RWPE1 (cell line): ENCODE data around the gene HNF4A.

Experiments
- CTCF ChIA-PET: fragments of 350-600 bp; sonication (Branson Sonifier 250); formaldehyde crosslinking; extraction: SDS; loops from one replicate; lab custom pipeline; 2021; lab: Yijun Ruan, JAX
- POLR2A ChIA-PET: fragments of 400-600 bp; formaldehyde crosslinking; extraction: SDS; loops from one replicate; lab custom pipeline; 2020; ENCODE audit warnings: antibody characterized with exemption; ENCODE audit not compliant: low non-redundant PET; lab: Yijun Ruan, JAX
- DNase-seq: peaks from one replicate; pipeline ENCODE4 v3.0.0; 2012; ENCODE audit warnings: low spot score
- H3K27ac ChIP-seq: fragments of 450-650 bp; 2 replicates; pipeline ENCODE4 v1.5.1; 2017
- TF ChIP-seq, protein P1 (sequence below): fragments of 450-650 bp; conservative IDR thresholded peaks from 2 replicates; pipeline ENCODE4 v1.5.1; 2017; ENCODE audit warnings: low read depth, mild to moderate bottlenecking

Gene HNF4A

DNA sequence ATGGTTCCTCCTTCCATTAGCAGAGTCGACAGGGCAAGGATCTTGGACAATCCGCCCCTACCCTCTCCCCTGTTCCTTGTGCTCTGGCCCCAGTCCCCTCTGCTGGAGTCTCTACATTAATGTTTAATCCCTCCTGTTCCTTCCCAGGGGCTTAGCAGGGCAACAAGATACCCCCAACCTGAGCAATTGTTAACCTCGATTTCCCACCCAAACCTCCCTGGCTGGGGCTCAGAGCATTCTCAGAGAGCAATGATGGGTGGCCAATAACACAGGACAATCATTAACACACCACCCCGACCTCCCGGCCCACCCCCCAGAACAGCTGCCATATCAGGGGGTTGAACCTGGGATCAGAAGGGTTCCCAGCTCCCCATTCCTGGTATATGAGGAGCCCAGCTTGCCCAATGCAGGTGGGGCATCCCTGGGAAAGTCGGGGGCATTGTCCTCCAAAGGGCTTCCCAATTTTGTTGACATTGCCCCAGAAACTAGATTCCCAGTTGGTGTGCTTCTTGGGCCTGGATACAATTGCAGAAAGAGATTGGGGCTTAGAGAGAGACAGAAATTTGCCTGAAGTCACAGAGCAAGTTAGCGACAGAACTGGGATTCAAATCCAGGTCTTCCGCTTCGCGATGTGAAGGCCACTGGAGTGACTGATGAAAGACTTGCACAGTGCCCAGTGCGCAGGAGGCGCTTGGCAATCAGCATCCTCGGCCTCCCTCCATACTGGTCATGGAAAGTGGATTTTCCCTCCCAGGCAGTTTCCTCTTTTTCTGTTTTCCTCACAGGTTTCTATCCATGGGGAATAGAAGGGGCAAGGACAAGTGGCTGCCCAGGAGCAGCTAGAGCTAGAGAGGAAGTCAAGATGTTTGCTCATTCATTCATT, 60.6 kb downstream of the HNF4A start:
- TF ChIP-seq, protein P1, sequence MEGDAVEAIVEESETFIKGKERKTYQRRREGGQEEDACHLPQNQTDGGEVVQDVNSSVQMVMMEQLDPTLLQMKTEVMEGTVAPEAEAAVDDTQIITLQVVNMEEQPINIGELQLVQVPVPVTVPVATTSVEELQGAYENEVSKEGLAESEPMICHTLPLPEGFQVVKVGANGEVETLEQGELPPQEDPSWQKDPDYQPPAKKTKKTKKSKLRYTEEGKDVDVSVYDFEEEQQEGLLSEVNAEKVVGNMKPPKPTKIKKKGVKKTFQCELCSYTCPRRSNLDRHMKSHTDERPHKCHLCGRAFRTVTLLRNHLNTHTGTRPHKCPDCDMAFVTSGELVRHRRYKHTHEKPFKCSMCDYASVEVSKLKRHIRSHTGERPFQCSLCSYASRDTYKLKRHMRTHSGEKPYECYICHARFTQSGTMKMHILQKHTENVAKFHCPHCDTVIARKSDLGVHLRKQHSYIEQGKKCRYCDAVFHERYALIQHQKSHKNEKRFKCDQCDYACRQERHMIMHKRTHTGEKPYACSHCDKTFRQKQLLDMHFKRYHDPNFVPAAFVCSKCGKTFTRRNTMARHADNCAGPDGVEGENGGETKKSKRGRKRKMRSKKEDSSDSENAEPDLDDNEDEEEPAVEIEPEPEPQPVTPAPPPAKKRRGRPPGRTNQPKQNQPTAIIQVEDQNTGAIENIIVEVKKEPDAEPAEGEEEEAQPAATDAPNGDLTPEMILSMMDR, result no peak
- POLR2A ChIA-PET, result no interaction called here
- CTCF ChIA-PET, result interaction anchor here (0.6 to 0.9 kb wide), 2 partner anchors 32 to 46 kb away, joined by 4 read pairs; no protein-coding TSS in a partner anchor
- DNase-seq, result no peak
- H3K27ac ChIP-seq, result no peak overlapping the region

DNA sequence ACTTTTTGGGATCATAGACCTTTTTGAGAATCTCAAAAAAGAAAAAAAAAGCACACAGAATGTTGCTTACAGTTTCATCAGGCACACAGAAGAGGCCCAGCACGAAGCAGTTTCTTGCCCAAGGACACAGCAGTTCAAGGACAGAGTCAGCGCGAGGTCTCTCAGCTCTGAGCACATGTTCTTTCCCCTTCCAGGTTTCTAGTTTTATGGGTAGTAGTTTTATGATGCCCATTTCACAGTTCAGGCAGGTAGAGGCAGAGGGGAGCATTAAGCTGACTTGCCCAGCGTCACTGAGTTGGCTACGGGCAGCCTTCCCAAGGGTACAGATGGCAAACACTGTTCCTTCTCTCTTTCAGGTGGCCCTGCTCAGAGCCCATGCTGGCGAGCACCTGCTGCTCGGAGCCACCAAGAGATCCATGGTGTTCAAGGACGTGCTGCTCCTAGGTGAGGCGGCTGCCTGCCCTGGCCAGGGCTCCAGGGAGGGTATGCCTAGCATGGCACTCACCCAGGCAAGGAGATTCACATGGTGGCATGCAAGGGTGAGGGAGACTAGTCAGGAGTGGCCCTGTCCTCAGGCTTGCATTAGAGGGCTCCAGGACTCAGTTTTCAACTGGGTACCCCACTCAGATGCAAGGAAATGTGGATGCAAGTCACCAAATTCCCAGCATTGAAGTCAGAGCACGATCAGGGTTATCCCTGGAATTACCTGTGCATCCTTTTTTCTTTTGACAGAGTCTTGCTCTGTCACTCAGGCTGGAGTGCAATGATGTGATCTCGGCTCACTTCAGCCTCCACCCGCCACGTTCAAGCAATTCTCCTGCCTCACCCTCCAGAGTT, 62.8 kb downstream of the HNF4A start:
- TF ChIP-seq, protein P1, result no peak
- H3K27ac ChIP-seq, result no peak overlapping the region
- no peak for DNase-seq
- CTCF ChIA-PET, result interaction anchor here (0.7 to 1.4 kb wide), 2 partner anchors 201 to 1598 kb away, joined by 3 to 4 read pairs; no protein-coding TSS in a partner anchor
- POLR2A ChIA-PET, result interaction anchor here (1.0 kb wide), 1 partner anchor 13 kb away, joined by 3 read pairs; no protein-coding TSS in a partner anchor

DNA sequence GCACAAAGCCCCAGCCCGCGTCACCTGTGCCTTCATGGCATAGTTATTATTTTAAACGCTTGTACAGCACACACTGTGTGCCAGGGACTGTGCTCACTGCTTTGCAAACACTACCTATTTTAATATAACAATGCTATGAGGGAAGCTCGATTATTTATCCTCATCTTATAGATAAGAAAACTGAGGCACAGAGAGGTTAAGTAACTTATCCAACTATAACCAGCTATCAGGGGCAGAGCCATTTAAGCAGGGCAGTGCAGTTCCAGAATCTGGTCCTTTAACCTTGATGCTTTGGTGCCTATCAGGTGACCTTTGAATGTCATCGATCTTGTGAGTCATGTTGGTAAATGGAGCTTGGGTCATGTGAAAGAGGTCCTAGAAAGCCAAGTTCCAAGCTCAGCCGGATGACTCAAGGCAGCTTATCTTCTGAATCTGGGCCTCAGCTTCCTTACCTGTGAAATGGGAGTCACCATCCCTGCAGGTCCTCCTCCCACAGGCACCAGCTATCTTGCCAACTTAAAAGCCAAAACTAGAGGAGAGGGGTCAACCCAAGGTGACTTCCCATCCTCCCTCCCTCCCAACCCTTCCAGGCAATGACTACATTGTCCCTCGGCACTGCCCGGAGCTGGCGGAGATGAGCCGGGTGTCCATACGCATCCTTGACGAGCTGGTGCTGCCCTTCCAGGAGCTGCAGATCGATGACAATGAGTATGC, 63.8 kb downstream of the HNF4A start:
- no peak for DNase-seq
- CTCF ChIA-PET, result interaction anchor here (0.7 kb wide), 2 partner anchors 266 to 1599 kb away, joined by 3 to 4 read pairs; no protein-coding TSS in a partner anchor
- no peak overlapping the region for H3K27ac ChIP-seq
- TF ChIP-seq, protein P1, result no peak
- POLR2A ChIA-PET, result no interaction called here

DNA sequence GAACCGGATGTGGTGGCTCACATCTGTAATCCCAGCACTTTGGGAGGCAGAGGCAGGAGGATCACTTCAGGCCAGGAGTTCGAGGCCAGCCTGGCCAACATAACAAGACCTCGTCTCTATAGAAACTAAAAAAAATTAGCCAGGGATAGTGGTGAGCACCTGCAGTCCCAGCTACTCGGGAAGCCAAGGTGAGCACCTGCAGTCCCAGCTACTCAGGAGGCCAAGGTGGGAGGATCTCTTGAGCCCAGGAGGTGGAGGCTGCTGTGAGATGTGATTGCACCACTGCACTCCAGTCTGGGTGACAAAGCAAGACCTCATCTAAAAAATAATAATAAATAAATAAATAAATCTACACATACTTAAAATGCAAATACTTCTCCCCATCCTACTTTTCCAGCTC, 65.0 kb downstream of the HNF4A start:
- POLR2A ChIA-PET, result no interaction called here
- CTCF ChIA-PET, result interaction anchor here (0.6 kb wide), 1 partner anchor 279 kb away, joined by 4 read pairs; no protein-coding TSS in a partner anchor
- TF ChIP-seq, protein P1, result no peak
- no peak overlapping the region for H3K27ac ChIP-seq
- no peak for DNase-seq

DNA sequence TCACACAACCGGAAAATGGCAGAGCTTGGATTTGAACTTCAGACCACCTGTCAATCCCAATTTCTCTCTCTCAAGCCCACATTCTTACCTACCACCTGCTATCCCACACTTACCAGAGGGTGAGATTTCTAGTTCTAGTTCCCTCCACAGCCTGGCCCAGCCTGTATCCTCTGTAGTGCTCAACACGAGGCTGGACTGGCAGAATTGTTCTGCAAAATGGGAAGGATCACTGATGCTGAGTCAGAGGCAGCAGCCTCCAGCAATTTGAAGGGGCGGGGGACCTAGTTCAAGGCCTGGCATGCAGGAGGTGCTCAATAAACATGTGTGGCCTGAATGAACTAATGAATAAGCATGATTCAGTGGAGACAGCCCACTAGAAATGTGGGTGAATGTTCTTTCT, 66.6 kb downstream of the HNF4A start:
- POLR2A ChIA-PET, result no interaction called here
- no peak overlapping the region for H3K27ac ChIP-seq
- TF ChIP-seq, protein P1, result no peak
- peak; percentile 83 for DNase-seq
- CTCF ChIA-PET, result interaction anchor here (0.7 kb wide), 1 partner anchor 188 kb away, joined by 5 read pairs; no protein-coding TSS in a partner anchor
